Measurements from ENCODE around the gene ANKRD63.

The ANKRD63 gene

GRCh38 chr15:40295877-40296560 lies 13.2 kb upstream of the ANKRD63 start:
- DNase-seq (ENCODE audit: low read depth): no peak

- DNase-seq (ENCODE audit: low read depth): no peak
Observed at GRCh38 chr15:40295297-40295696, 12.4 kb upstream of the ANKRD63 start.

GRCh38 chr15:40293905-40294895 lies 11.3 kb upstream of the ANKRD63 start:
- no peak for DNase-seq (ENCODE audit: low read depth)

GRCh38 chr15:40293006-40293405 lies 10.1 kb upstream of the ANKRD63 start:
- DNase-seq (ENCODE audit: low read depth): no peak

- DNase-seq (ENCODE audit: low read depth): no peak
Observed at GRCh38 chr15:40292246-40292645, 9.4 kb upstream of the ANKRD63 start.

GRCh38 chr15:40290918-40291574 lies 8.2 kb upstream of the ANKRD63 start:
- no peak for DNase-seq (ENCODE audit: low read depth)

GRCh38 chr15:40290545-40290917 lies 7.7 kb upstream of the ANKRD63 start:
- DNase-seq (ENCODE audit: low read depth): no peak

GRCh38 chr15:40289140-40289775 lies 6.4 kb upstream of the ANKRD63 start:
- DNase-seq (ENCODE audit: low read depth): no peak

- DNase-seq (ENCODE audit: low read depth): no peak
Observed at GRCh38 chr15:40287968-40288367, 5.1 kb upstream of the ANKRD63 start.

GRCh38 chr15:40287505-40287904 lies 4.6 kb upstream of the ANKRD63 start:
- no peak for DNase-seq (ENCODE audit: low read depth)

GRCh38 chr15:40286794-40287193 lies 3.9 kb upstream of the ANKRD63 start:
- DNase-seq (ENCODE audit: low read depth): no peak

- DNase-seq (ENCODE audit: low read depth): no peak
Observed at GRCh38 chr15:40286061-40286532, 3.2 kb upstream of the ANKRD63 start.

- no peak for DNase-seq (ENCODE audit: low read depth)
Observed at GRCh38 chr15:40285554-40286011, 2.7 kb upstream of the ANKRD63 start.

GRCh38 chr15:40285151-40285550 lies 2.3 kb upstream of the ANKRD63 start:
- DNase-seq (ENCODE audit: low read depth): no peak

GRCh38 chr15:40283615-40284300 lies 894 bp upstream of the ANKRD63 start:
- DNase-seq (ENCODE audit: low read depth): no peak

GRCh38 chr15:40282147-40282868 lies 556 bp downstream of the ANKRD63 start:
- no peak for DNase-seq (ENCODE audit: low read depth)

- no peak for DNase-seq (ENCODE audit: low read depth)
Observed at GRCh38 chr15:40281801-40282146, 1.1 kb downstream of the ANKRD63 start.

GRCh38 chr15:40281057-40281800 lies 1.6 kb downstream of the ANKRD63 start:
- no peak for DNase-seq (ENCODE audit: low read depth)

- no peak for DNase-seq (ENCODE audit: low read depth)
Observed at GRCh38 chr15:40280260-40281056, 2.4 kb downstream of the ANKRD63 start.

Data from HS-27A (cell line).